ENCODE data around the gene MPDZ.

DNA sequence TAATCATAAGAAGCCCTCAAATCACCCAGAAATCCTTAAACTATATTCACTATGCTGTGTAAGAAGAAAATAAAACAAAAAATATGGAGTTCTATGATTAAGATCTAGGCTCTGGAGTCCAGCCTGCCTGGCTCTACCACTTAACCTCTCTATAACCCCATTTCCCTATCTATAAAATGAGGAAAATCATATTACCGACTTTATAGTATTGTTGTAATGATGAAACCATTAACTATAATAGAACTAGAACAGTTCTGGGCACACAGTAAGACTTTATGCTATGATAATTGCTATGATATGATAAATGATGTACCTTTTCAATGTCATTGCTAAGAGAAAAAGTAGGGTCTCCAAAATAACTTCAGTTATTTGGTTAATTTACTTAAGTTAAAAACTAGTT, 40.3 kb downstream of the MPDZ start:
- no peak for TF ChIP-seq EZH2 (IDR thresholded peaks at IDR 0.05; ENCODE audit: low read length)
- TF ChIP-seq, protein P1, sequence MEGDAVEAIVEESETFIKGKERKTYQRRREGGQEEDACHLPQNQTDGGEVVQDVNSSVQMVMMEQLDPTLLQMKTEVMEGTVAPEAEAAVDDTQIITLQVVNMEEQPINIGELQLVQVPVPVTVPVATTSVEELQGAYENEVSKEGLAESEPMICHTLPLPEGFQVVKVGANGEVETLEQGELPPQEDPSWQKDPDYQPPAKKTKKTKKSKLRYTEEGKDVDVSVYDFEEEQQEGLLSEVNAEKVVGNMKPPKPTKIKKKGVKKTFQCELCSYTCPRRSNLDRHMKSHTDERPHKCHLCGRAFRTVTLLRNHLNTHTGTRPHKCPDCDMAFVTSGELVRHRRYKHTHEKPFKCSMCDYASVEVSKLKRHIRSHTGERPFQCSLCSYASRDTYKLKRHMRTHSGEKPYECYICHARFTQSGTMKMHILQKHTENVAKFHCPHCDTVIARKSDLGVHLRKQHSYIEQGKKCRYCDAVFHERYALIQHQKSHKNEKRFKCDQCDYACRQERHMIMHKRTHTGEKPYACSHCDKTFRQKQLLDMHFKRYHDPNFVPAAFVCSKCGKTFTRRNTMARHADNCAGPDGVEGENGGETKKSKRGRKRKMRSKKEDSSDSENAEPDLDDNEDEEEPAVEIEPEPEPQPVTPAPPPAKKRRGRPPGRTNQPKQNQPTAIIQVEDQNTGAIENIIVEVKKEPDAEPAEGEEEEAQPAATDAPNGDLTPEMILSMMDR (optimal IDR thresholded peaks at IDR 0.05 in 1 of 3, IDR thresholded peaks at IDR 0.05 in 1 of 3, conservative IDR thresholded peaks at IDR 0.05 in 1 of 3; ENCODE audit: extremely low read depth in 1 of 3, insufficient read depth in 2 of 3, low read length in 3 of 3): no peak

Measured in keratinocyte (primary cell).